Lung microvascular endothelial cell (primary cell): ENCODE results near the gene KCNA5. TPM values are rescaled to one million over a fixed set of nuclear protein-coding genes. Genes with fewer than 3 reads are reported as not detected.

Source experiments
- DNase-seq, 2 donors: peaks; one replicate each; pipeline versions ENCODE4 v3.0.0 to v3.0.0-alpha.2; 2010; ENCODE audit warnings: low read depth in 2 of 2
- total RNA-seq: library from RNA; depleted of rRNA; stranded (reverse); fragments of >200 nt; gene quantifications from 2 replicates; pipeline ENCODE4 v1.2.1, GENCODE V29; 2014

KCNA5 gene
- total RNA-seq, 1 donor from 2014 or later = not detected

- no peak for DNase-seq
Measured at GRCh38 chr12:5063149-5063548, 19.5 kb downstream of the KCNA5 start.

- no peak for DNase-seq
Measured at GRCh38 chr12:5064913-5065490, 21.3 kb downstream of the KCNA5 start.

- no peak for DNase-seq
Measured at GRCh38 chr12:5066251-5066650, 22.6 kb downstream of the KCNA5 start.

GRCh38 chr12:5068126-5068525 is 24.4 kb downstream of the KCNA5 start:
- DNase-seq = no peak

- DNase-seq = no peak
Measured at GRCh38 chr12:5068619-5069018, 24.9 kb downstream of the KCNA5 start.

GRCh38 chr12:5070090-5070489 is 26.4 kb downstream of the KCNA5 start:
- no peak for DNase-seq

GRCh38 chr12:5071496-5071895 is 27.8 kb downstream of the KCNA5 start:
- no peak for DNase-seq

- DNase-seq = no peak
Measured at GRCh38 chr12:5072311-5072710, 28.6 kb downstream of the KCNA5 start.

GRCh38 chr12:5073054-5073453 is 29.4 kb downstream of the KCNA5 start:
- no peak for DNase-seq

GRCh38 chr12:5073853-5074252 is 30.2 kb downstream of the KCNA5 start:
- no peak for DNase-seq

- no peak for DNase-seq
Measured at GRCh38 chr12:5076761-5077160, 33.1 kb downstream of the KCNA5 start.

GRCh38 chr12:5078423-5078822 is 34.7 kb downstream of the KCNA5 start:
- DNase-seq = no peak

- DNase-seq = no peak
Measured at GRCh38 chr12:5081016-5081415, 37.3 kb downstream of the KCNA5 start.

- peak; percentile 67 to 68 for DNase-seq
Measured at GRCh38 chr12:5083955-5084849, 40.5 kb downstream of the KCNA5 start.

- peak in 1 of 2 donors; percentile 19 for DNase-seq
Measured at GRCh38 chr12:5085896-5086295, 42.2 kb downstream of the KCNA5 start.

- DNase-seq = no peak
Measured at GRCh38 chr12:5087831-5088554, 44.3 kb downstream of the KCNA5 start.

GRCh38 chr12:5088586-5089264 is 45.0 kb downstream of the KCNA5 start:
- no peak for DNase-seq

- DNase-seq = no peak
Measured at GRCh38 chr12:5094551-5094950, 50.9 kb downstream of the KCNA5 start.

GRCh38 chr12:5094986-5095385 is 51.3 kb downstream of the KCNA5 start:
- no peak for DNase-seq
